ENCODE measurements around the gene LRP1B. TPM values are rescaled to one million over a fixed set of nuclear protein-coding genes. Genes with fewer than 3 reads are reported as not detected.

Gene LRP1B
- total and polyA plus RNA-seq, 2 of the 8 experiments (the other 6 are each of a cell fraction or from before 2014, with no cell fraction given) = 0.03 TPM; not detected in 1

DNA sequence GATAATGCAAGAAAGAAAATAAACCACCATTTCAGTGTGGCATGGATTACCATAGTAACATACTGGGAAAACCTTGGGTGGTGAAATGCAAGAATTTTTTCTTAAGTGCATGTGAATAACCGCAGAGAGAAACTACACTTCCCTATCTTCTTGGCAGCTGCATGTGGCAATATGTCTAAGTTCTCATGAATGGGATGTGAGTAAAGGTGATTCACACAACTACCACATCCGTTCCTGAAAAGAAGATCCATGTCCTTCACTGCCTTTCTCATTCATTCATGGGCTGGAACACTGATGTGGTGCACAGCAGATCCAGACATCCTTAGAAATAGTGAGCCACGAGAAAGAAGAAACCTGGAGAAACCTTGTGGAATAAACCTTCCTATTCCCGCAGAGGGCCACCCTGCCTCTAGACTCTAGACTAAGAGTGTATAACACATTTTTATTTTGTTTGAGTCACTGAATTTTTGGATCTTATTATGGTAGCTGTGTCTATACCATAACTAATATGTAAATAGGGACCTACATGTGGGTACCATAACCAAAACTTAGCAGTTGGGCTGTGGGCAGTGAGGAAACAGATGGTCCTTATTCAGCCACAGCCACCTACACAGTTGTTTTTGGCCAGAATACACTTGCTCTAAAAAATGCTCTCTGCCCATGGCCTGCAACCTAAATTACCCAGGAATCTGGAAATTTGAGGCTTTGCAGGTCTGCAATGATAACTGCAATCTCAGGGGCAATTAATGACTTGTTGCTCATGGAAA is 573.3 kb downstream of the LRP1B start (continued):
- TF ChIP-seq RXRA (IDR thresholded peaks at IDR 0.05; ENCODE audit: insufficient read depth, low read depth, low read length) = no peak
- no peak for TF ChIP-seq YY1 (IDR thresholded peaks at IDR 0.05; ENCODE audit: low read depth, low read length)
- TF ChIP-seq GTF2F1 (IDR thresholded peaks at IDR 0.05; ENCODE audit: borderline replicate concordance, low read depth, low read length) = no peak
- TF ChIP-seq, protein P1, sequence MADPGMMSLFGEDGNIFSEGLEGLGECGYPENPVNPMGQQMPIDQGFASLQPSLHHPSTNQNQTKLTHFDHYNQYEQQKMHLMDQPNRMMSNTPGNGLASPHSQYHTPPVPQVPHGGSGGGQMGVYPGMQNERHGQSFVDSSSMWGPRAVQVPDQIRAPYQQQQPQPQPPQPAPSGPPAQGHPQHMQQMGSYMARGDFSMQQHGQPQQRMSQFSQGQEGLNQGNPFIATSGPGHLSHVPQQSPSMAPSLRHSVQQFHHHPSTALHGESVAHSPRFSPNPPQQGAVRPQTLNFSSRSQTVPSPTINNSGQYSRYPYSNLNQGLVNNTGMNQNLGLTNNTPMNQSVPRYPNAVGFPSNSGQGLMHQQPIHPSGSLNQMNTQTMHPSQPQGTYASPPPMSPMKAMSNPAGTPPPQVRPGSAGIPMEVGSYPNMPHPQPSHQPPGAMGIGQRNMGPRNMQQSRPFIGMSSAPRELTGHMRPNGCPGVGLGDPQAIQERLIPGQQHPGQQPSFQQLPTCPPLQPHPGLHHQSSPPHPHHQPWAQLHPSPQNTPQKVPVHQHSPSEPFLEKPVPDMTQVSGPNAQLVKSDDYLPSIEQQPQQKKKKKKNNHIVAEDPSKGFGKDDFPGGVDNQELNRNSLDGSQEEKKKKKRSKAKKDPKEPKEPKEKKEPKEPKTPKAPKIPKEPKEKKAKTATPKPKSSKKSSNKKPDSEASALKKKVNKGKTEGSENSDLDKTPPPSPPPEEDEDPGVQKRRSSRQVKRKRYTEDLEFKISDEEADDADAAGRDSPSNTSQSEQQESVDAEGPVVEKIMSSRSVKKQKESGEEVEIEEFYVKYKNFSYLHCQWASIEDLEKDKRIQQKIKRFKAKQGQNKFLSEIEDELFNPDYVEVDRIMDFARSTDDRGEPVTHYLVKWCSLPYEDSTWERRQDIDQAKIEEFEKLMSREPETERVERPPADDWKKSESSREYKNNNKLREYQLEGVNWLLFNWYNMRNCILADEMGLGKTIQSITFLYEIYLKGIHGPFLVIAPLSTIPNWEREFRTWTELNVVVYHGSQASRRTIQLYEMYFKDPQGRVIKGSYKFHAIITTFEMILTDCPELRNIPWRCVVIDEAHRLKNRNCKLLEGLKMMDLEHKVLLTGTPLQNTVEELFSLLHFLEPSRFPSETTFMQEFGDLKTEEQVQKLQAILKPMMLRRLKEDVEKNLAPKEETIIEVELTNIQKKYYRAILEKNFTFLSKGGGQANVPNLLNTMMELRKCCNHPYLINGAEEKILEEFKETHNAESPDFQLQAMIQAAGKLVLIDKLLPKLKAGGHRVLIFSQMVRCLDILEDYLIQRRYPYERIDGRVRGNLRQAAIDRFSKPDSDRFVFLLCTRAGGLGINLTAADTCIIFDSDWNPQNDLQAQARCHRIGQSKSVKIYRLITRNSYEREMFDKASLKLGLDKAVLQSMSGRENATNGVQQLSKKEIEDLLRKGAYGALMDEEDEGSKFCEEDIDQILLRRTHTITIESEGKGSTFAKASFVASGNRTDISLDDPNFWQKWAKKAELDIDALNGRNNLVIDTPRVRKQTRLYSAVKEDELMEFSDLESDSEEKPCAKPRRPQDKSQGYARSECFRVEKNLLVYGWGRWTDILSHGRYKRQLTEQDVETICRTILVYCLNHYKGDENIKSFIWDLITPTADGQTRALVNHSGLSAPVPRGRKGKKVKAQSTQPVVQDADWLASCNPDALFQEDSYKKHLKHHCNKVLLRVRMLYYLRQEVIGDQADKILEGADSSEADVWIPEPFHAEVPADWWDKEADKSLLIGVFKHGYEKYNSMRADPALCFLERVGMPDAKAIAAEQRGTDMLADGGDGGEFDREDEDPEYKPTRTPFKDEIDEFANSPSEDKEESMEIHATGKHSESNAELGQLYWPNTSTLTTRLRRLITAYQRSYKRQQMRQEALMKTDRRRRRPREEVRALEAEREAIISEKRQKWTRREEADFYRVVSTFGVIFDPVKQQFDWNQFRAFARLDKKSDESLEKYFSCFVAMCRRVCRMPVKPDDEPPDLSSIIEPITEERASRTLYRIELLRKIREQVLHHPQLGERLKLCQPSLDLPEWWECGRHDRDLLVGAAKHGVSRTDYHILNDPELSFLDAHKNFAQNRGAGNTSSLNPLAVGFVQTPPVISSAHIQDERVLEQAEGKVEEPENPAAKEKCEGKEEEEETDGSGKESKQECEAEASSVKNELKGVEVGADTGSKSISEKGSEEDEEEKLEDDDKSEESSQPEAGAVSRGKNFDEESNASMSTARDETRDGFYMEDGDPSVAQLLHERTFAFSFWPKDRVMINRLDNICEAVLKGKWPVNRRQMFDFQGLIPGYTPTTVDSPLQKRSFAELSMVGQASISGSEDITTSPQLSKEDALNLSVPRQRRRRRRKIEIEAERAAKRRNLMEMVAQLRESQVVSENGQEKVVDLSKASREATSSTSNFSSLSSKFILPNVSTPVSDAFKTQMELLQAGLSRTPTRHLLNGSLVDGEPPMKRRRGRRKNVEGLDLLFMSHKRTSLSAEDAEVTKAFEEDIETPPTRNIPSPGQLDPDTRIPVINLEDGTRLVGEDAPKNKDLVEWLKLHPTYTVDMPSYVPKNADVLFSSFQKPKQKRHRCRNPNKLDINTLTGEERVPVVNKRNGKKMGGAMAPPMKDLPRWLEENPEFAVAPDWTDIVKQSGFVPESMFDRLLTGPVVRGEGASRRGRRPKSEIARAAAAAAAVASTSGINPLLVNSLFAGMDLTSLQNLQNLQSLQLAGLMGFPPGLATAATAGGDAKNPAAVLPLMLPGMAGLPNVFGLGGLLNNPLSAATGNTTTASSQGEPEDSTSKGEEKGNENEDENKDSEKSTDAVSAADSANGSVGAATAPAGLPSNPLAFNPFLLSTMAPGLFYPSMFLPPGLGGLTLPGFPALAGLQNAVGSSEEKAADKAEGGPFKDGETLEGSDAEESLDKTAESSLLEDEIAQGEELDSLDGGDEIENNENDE (IDR thresholded peaks at IDR 0.05; ENCODE audit: insufficient replicate concordance, low read length) = no peak

Data from H1 (cell line).